ENCODE measurements around the gene COL9A1. TPM values are rescaled to one million over a fixed set of nuclear protein-coding genes. Genes with fewer than 3 reads are reported as not detected.

The COL9A1 gene
- 0.05 TPM in 1 of 2 replicates, not detected in the other for polyA plus RNA-seq (2012; rRNA removed)
- 0.05 and 0.07 TPM in 2 replicates for polyA plus RNA-seq (2012; cell fraction: cytosol; rRNA removed)
- polyA plus RNA-seq (2012; cell fraction: nucleus; rRNA removed): 0.04 TPM in 1 of 2 replicates, not detected in the other

GRCh38 chr6:70303034-70303525 is at the start of gene COL9A1:
TSS of gene COL9A1 (minus strand) at chr6:70303084. CDS start at chr6:70302924, 160 bp downstream.
- no peaks in the 10 kb centered on the region for H3K4me1 ChIP-seq (ENCODE audit: control insufficient read depth in 1 of 2, insufficient read depth in 2 of 2, low read depth in 1 of 2, low read length in 1 of 2)
- no peaks in the 10 kb centered on the region for H3K79me2 ChIP-seq (ENCODE audit: insufficient read depth)
- H3K27ac ChIP-seq (ENCODE audit: low read depth in 2 of 2, low read length in 1 of 2): no peak within 1 kb of the TSS
- no peak within 1 kb of the TSS for H3K4me2 ChIP-seq
- POLR2A ChIA-PET: no interaction called here
- CTCF ChIA-PET: interaction anchor here (1.5 to 6.4 kb wide), 3 partner anchors 13 to 82 kb away, joined by 5 to 75 read pairs (median 34); no protein-coding TSS in a partner anchor
- H4K20me1 ChIP-seq (ENCODE audit: insufficient read depth): no peaks in the 10 kb centered on the region
- no peaks in the 10 kb centered on the region for H3K9me2 ChIP-seq
- WGBS (ENCODE audit: low lambda C conversion rate): 45% methylated on average over 5 of the region's 5 CpGs
- H3K9me3 ChIP-seq: no peaks in the 10 kb centered on the region
- H3K4me3 ChIP-seq (ENCODE audit: low read depth in 2 of 2, low read length in 1 of 2): no peak within 1 kb of the TSS
- no peaks in the 10 kb centered on the region for H3F3A ChIP-seq (replicated peaks; ENCODE audit: insufficient read depth)
- no peak within 1 kb of the TSS for H2AFZ ChIP-seq (ENCODE audit: low read depth)
- DNase-seq: no peak
- no peaks in the 10 kb centered on the region; the same call in 1 of the 2 replicates for H3K27me3 ChIP-seq (ENCODE audit: insufficient read depth)
- TF ChIP-seq TEAD4 (IDR thresholded peaks at IDR 0.05; ENCODE audit: borderline replicate concordance, insufficient read depth) (no peak), EP300 (IDR thresholded peaks at IDR 0.05; ENCODE audit: borderline replicate concordance in 1 of 2, low read depth in 1 of 2, low read length in 1 of 2) (no peak), RFX5 (IDR thresholded peaks at IDR 0.05; ENCODE audit: low read length) (no peak), MXI1 (IDR thresholded peaks at IDR 0.05; ENCODE audit: low read depth, low read length) (no peak), NRF1 (IDR thresholded peaks at IDR 0.05; ENCODE audit: low read depth, low read length) (no peak), SIN3A (IDR thresholded peaks at IDR 0.05; ENCODE audit: borderline replicate concordance, low read depth, low read length) (no peak), RXRA (IDR thresholded peaks at IDR 0.05; ENCODE audit: borderline replicate concordance, low read depth) (no peak), FOXJ3 (CRISPR knock-in tag; IDR thresholded peaks at IDR 0.05) (no peak), MEF2A (IDR thresholded peaks at IDR 0.05; ENCODE audit: borderline replicate concordance, low read depth) (no peak), CTCF (IDR thresholded peaks at IDR 0.05) (no peak), ELF1 (IDR thresholded peaks at IDR 0.05) (no peak), FOSL2 (IDR thresholded peaks at IDR 0.05; ENCODE audit: borderline replicate concordance, low read depth) (no peak), GATA2 (CRISPR knock-in tag; IDR thresholded peaks at IDR 0.05) (no peak)
- H3K36me3 ChIP-seq (replicated peaks in 1 of 2; ENCODE audit: control insufficient read depth in 1 of 2, insufficient read depth in 2 of 2, low read length in 1 of 2): no peaks in the 10 kb centered on the region
- H3K9ac ChIP-seq: no peak within 1 kb of the TSS

GRCh38 chr6:70351461-70351860 is 48.6 kb upstream of the COL9A1 start:
- H3K4me2 ChIP-seq: no peak overlapping the region
- H3K4me3 ChIP-seq (ENCODE audit: low read depth in 2 of 2, low read length in 1 of 2): no peak overlapping the region
- no peaks in the 10 kb centered on the region for H3K9me2 ChIP-seq
- H3K27ac ChIP-seq (ENCODE audit: low read depth in 2 of 2, low read length in 1 of 2): no peak overlapping the region
- H3K9me3 ChIP-seq: no peaks in the 10 kb centered on the region
- H3K4me1 ChIP-seq (ENCODE audit: control insufficient read depth in 1 of 2, insufficient read depth in 2 of 2, low read depth in 1 of 2, low read length in 1 of 2): peaks cover 0 to 4% of the 10 kb centered on the region in 2 experiments; a peak in 2 of 4 replicates
- no peaks in the 10 kb centered on the region for H3K79me2 ChIP-seq (ENCODE audit: insufficient read depth)
- no peaks in the 10 kb centered on the region for H3K36me3 ChIP-seq (replicated peaks in 1 of 2; ENCODE audit: control insufficient read depth in 1 of 2, insufficient read depth in 2 of 2, low read length in 1 of 2)
- 21% methylated on average over 4 of the region's 4 CpGs for WGBS (ENCODE audit: low lambda C conversion rate)
- CTCF ChIA-PET: interaction anchor here (0.5 to 1.8 kb wide), 5 partner anchors 13 to 130 kb away, joined by 3 to 9 read pairs (median 3); no protein-coding TSS in a partner anchor
- POLR2A ChIA-PET: interaction anchor here (0.6 kb wide), 1 partner anchor 82 kb away, joined by 3 read pairs; no protein-coding TSS in a partner anchor
- no peak overlapping the region for H2AFZ ChIP-seq (ENCODE audit: low read depth)
- DNase-seq: no peak
- no peaks in the 10 kb centered on the region for H4K20me1 ChIP-seq (ENCODE audit: insufficient read depth)
- no peaks in the 10 kb centered on the region for H3K27me3 ChIP-seq (ENCODE audit: insufficient read depth)
- TF ChIP-seq RFX5 (IDR thresholded peaks at IDR 0.05; ENCODE audit: low read length) (no peak), MEF2A (IDR thresholded peaks at IDR 0.05; ENCODE audit: borderline replicate concordance, low read depth) (no peak), CTCF (IDR thresholded peaks at IDR 0.05) (no peak), FOXM1 (IDR thresholded peaks at IDR 0.05; ENCODE audit: low read depth) (no peak), CHD2 (IDR thresholded peaks at IDR 0.05; ENCODE audit: low read length, partially characterized antibody) (no peak), TCF12 (IDR thresholded peaks at IDR 0.05) (no peak), EP300 (IDR thresholded peaks at IDR 0.05; ENCODE audit: borderline replicate concordance in 1 of 2, low read depth in 1 of 2, low read length in 1 of 2) (no peak), USF2 (IDR thresholded peaks at IDR 0.05; ENCODE audit: borderline replicate concordance, low read depth, low read length) (no peak), SIN3A (IDR thresholded peaks at IDR 0.05; ENCODE audit: borderline replicate concordance, low read depth, low read length) (no peak), TAF1 (IDR thresholded peaks at IDR 0.05; ENCODE audit: borderline replicate concordance, low read depth, low read length) (no peak), POLR2AphosphoS5 (IDR thresholded peaks at IDR 0.05; ENCODE audit: low read depth, low read length) (no peak), NRF1 (IDR thresholded peaks at IDR 0.05; ENCODE audit: low read depth, low read length) (no peak), NFIC (IDR thresholded peaks at IDR 0.05; ENCODE audit: borderline replicate concordance) (no peak), SMC3 (IDR thresholded peaks at IDR 0.05; ENCODE audit: low read depth, low read length) (no peak), EZH2phosphoT487 (IDR thresholded peaks at IDR 0.05; ENCODE audit: borderline replicate concordance, low read depth) (no peak), RXRA (IDR thresholded peaks at IDR 0.05; ENCODE audit: borderline replicate concordance, low read depth) (no peak), GATA2 (CRISPR knock-in tag; IDR thresholded peaks at IDR 0.05) (no peak)
- no peak overlapping the region for H3K9ac ChIP-seq
- no peaks in the 10 kb centered on the region for H3F3A ChIP-seq (replicated peaks; ENCODE audit: insufficient read depth)
